Activated effector memory CD4-positive, alpha-beta T cell treated with Interleukin-2 at 50 U/mL for 16 hours (primary cell): ENCODE results near the gene EXOC3L2.
"Not testable (repeated sequence)": the region's sequence is repeated elsewhere in the genome, so short reads cannot be mapped to it uniquely, and the experiment has no call there.

Experiments
- DNase-seq: peaks from one replicate; pipeline ENCODE4 v3.0.0-alpha.2; 2020

The EXOC3L2 gene

DNA sequence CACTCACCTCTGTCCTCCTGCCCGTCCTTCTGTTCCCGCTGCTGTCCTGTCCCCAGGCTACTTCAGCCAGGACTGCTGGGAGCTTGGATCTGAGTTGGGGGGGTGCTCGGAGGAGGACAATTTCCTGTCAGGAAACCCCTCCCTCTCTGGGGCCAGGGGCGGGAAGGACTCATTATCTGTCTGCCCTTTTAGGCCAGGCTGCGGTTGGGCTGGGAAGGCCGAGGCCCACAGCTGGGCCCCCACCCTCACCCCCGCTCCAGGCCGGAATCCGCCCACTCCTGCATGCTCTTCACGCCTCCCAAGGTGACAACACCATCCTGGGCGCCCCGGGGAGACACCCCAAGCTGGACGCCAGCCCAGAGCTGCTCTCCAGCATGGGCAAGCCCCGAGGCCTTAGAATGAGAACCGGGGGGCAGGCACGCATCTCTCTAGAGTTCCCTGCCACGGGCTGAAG, at the start of gene EXOC3L2:
Gene EXOC3L2 (minus strand): TSS at position 74 of the 454 bp plus-strand sequence. CDS start 6,362 bp downstream, outside the sequence.
- DNase-seq, result no peak

DNA sequence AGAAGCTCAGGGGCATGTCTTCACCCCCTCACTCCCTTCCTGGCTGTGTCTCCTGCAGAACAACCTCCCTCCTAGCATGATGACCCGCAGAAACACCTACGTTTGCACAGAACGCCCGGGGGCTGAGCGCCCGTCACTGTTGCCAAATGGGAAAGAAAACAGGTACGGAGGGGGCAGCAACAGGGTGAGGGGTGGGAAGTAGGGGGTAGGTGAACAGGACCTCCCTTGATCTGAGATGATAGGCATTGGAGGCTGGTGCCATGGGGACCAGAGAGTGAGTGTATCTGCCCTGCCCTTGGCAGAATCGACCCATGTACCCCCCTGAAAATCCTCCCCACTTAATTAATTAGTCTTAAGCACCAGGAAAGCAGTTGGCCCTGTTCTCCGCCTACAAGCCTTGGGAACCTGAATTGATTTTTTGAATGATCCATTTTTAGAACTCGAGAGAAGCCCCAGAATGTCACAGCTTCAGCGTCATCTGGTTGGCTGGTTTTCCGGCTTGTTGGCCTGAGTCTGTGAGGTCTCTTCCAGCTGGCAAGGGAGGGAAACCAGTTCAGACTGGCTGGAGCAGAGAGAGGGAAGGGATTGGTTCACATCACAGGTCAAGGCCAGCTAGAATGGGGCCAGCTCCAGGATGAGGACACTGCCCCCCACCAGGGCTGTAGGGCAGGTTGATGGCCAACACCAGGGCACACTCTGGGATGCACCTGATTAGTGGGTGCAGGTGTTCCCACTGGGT, 49.3 kb upstream of the EXOC3L2 start:
- DNase-seq, result no peak

DNA sequence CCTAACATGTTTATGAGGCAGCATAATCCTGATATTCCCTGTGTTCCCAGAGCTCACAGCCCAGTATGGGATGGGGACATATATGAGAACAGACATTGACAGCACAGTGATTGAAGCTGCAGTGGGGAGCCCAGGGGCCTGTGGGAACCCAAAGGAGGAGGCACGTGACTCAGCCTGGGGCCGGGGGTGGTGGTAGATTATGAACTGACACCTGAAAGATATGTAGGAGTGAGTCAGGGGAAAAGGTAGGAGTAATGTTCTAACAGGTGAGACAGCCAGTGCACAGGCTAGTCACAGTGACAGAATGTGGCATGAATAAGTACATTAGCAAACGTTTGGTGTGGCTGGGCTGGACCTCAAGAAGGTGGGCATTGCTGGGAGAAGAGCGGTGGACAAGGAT, 48.5 kb upstream of the EXOC3L2 start:
- no peak for DNase-seq

DNA sequence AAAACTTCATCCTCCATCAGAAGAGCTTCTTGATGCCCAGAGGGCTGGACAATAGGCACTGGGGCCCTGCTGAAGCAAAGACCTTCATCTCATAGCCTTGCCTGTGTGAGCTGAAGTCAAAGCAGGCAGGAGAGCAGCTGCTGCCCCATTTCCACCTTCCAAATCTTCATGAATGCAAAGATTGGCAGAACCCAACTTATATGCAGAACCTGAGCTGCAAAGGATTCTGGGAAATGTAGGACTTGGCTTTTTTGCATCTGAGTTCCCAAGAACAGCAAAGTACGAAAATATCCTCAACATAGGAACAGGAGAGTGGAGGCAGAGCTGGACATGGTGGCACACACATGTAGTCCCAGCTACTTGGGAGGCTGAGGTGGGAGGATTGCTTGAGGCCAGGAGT, 46.6 kb upstream of the EXOC3L2 start:
- DNase-seq, result no peak

DNA sequence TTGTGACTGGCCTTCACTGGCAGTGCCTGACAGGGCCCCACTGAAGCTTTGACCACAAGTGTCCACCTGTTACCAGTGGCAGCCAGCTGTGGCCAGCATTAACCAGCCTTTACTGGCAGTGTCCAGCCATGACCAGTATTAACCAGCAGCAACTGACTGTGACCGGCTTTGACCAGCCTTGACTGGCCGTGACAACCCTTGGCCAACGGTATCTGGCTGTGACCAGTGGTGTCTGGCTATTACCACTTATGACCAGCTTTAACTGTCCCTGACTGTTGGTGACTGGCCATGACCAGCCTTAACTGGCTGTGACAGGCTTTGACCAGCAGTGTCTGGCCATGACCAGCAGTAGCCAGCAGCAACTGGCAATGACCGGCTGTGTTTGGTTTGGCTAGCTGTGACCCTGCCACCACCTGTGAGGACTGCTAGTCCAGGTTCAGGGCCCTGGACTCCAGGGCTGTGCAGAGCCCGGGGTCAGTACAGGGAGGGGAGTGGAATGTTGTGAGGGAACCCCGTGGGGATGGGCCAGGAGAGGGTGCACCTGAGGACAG, 45.2 kb upstream of the EXOC3L2 start:
- DNase-seq, result no peak

DNA sequence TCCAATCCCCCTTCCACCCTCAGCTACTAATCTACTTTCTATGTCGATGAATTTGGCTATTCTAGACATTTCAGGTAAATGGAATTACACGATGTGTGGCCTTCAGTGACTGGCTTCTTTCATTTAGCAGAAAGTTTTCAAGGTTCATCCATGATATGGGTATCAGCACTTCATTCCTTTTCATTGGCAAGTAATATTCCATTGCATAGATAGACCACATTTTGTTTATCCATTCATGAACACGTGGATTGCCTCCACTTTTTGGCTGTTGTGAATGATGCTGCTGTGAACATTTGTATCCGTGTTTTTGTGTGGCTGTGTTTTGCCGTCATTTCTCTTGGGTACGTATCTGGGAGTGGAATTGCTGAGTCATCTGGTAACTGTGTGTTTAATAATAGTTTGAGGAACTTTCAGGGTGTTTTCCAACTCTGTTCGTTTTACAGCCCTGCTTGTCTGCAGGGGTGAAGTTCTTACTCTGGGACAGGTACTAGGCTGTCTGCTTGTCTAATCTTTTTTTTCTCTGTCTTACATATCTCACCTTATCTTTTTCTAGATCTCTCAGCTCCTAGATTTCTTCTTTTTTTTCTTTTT, 38.3 kb upstream of the EXOC3L2 start:
- DNase-seq, result no peak

DNA sequence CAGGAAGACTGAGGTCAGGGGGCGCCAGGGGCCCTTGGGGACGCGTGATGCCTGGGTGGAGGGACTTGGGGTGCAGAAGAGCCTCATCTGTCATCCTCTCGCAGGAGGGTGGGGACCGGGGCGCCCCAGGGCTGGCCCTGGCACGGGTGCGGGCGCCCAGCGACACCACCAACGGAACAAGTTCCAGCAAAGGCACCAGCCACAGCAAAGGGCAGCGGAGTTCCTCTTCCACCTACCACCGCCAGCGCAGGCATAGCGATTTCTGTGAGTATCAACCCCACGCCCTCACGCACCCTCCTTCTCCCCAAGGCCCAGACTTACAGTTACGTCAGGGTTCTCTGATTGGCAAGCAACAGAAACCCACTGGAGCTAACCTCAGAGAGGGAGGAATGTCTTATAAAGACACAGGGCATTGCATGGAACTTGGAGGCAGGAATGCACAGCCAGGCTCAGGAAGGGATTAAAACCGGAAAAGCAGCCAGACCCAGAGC, 35.3 kb upstream of the EXOC3L2 start:
- DNase-seq, result no peak

DNA sequence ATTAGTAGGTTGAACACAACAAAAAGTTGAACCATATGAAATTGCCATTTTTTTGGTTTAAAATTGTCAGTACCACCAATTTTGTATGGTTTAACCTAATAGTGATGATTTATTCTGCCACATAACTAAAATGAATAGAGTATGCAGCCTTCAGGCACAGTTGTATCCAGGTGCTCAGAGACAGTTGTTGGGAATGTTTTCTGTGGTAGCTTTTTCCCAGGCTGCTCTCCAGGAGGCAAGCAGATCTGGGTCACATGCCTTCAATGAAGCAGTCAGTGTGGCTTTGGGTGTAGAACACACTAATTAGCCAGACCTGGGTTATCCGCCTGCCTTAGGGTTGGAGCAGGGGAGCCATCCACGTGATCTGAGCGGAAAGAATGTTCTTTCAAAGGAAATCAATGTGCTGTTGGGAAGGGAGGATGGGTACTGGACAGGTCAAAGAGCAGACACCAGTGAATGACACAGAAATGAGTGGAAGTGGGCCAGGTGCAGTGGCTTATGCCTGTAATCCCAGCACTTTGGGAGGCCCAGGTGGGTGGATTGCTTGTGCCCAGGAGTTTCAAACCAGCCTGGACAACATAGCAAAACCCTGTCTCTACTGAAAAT, 34.5 kb upstream of the EXOC3L2 start:
- DNase-seq, result no peak

DNA sequence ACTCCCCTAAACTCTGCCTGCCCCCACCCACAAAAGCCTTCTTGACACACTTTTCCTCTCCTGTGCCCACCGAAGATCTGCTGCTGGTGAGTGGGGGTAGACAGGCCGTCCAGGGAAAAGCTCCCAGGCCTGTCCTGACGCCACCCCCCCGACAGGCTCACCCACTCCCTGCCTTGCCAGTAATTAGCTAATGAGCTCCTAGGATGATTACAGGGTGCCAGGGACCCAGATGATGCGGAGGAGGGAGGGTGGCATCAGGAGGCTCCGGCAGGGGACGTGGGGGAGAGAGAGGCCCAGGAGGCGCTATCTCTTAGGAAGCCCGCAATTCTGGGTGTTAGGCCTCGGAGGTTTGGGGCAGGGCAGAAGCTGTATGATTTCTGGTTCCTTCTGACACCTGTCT, 32.9 kb upstream of the EXOC3L2 start:
- DNase-seq, result no peak

DNA sequence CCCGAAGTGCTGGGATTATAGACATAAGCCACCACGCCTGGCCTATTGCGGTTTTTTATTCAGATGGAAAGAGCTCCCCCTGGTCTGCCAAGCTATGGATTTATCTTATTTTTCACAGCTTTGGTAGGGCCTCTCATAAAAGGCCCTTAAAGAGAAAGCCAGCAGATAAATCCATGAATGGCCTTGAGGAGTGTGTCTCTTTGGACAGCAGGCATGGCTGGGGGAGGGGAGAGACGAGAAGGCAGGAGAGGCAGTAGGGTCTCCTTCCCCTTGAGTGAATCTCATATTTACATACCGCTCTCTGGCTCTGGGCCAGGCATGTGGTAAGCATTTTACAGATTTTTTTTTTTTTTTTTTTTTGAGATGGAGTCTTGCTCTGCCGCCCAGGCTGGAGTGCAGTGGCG, 31.1 kb upstream of the EXOC3L2 start:
- DNase-seq, result no peak

DNA sequence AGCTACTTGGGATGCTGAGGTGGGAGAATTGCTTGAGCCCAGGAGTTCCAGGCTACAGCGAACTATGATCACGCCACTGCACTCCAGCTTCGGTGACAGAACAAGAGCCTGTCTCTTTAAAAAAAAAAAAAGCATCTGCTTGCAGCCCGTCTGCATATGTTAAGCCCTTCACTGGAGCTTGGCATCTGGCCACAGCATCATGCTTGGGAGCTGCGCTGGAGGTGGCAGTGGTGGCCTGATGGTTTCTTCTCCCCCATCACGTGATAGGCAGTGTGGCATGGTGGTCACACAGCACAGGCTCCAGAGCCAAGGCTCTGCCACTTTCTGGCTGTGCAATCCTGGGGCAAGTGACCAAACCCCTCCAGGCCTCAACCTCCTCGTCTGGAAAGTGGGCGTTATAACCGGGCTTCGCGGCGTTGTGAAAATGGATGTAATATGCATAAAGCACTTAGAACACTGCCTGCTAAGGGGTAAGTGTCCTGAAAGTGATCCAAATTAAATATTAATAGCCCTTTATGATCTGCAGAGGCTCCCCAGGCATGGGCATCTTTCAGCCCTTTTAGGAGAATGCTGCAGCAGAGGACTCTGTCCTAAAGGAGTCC, 30.3 kb upstream of the EXOC3L2 start:
- no peak for DNase-seq

DNA sequence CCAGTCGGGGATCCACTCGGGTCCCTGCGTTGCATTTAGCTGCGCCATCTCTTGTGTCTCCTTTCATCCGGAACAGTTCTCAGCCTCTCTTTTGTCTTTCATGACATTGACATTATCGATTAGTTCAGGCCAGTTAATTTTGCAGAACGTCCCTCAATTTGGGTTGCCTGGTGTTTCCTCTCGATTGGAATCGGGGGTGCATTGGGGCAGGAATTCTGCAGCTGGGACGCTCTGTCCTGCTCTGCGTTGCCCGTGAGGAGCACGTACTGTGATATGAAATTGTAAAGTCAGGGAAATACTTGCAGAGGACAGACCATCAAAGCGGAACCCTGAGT, 28.3 kb upstream of the EXOC3L2 start:
- DNase-seq, result no peak

DNA sequence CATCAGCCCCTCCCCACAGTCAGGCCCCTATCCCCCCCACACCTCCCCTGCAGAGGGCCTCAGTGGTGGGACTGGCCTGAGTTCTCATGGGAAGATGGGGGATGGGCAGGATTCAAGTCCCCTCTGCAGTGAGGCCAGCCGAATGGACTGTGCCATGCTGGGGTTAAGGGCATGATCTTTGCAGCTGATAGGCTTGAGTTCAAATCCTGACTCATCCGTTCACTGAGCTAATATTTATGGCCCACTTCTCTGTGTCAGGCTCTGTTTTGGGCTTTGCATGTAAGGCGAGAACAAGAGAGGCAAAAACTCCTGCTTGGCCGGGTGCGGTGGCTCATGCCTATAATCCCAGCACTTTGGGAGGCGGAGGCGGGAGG, 26.5 kb upstream of the EXOC3L2 start:
- DNase-seq, result no peak

DNA sequence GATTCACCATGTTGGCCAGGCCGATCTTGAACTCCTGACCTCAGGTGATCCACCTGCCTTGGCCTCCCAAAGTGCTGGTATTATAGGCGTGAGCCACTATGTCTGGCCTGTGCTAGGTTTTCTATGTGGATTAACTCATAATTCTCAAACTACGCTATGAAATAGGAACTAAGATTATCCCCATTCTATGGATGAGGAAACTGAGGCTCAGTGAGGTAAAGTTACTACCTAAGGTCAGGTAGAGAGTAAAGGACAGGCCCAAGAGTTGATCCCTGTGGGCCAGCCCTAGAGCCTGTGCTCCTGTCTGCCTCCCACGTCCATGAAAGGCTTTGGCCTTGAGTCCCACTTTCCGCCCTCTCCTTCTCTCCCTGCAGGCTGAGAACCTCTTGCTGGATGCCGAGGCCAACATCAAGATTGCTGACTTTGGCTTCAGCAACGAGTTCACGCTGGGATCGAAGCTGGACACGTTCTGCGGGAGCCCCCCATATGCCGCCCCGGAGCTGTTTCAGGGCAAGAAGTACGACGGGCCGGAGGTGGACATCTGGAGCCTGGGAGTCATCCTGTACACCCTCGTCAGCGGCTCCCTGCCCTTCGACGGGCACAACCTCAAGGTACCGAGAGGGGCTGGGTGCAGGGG, 26.0 kb upstream of the EXOC3L2 start:
- no peak for DNase-seq

DNA sequence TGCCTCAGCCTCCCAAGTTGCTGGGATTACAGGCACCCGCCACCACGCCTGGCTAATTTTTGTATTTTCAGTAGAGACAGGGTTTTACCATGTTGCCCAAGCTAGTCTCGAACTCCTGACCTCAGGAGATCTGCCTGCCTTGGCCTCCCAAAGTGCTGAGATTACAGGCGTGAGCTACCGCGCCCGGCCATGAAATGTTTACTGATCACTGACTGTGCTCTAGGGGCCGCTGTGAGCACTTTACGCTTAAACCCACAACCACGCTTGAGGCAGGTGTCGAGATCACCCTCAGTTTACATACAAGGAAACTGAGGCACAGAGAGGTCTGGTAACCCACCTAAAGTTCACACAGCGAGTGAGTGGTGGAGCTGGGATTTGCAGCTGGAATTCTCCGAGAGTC, 24.7 kb upstream of the EXOC3L2 start:
- DNase-seq, result not testable (repeated sequence)

DNA sequence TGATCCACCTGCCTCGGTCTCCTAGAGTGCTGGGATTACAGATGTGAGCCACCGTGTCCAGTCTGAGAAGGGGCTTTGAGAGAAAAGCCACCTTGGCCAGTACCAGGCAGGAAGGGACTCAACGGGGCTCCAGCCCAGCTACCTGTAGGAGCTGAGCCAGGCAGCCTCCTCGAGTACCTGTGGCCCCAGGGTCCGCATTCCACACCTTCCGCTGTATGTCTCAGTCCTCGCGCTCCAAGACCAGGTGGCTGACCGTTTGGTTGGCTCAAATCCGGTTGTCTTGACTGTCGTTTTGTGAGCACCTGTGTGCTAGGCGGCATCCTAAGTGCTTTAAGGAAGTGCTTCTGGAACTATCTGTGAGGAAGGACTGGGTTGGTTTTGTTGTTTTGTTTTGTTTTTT, 22.1 kb upstream of the EXOC3L2 start:
- DNase-seq, result no peak

DNA sequence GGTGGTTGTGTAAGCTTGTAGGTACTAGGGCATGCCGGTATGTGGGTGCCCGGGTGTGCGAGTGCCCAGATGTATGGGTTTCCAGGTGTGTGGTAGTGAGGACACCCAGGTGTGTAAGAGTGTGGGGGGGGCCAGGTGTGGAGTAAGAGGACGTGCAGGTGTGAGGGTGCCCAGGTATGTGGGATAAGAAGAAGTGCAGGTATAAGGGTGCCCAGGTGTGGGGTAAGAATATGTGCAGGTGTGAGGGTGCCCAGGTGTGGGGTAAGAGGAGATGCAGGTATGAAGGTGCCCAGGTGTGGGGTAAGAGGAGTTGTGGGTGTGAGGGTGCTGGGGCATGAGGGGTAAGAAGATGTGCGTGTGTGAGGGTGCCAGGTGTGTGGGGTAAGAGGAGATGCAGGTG, 20.2 kb upstream of the EXOC3L2 start:
- no peak for DNase-seq

DNA sequence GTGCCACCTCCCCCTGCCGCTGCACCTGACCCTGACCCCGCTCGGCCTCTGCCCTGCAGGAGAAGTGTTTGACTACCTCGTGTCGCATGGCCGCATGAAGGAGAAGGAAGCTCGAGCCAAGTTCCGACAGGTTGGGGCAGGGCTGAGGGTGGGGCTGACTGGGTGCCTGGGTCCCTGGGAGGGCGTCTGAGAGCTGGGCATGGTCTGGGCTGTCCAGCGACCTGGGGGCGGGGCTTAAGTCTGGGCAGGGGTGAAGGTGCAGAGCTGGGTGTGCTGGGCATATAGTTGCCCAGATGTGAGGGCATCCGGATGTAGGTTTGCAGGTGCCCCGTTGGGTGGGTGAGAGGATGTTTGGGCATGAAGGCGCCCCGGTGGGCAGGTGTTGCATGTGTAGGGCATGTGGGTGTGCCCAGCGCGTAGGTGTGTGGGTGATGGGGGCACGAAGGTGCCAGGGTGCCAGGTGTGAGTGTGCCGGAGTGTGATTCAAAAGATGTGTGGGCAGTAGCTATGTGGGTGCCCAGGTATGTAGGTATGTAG, 19.6 kb upstream of the EXOC3L2 start:
- DNase-seq, result no peak

DNA sequence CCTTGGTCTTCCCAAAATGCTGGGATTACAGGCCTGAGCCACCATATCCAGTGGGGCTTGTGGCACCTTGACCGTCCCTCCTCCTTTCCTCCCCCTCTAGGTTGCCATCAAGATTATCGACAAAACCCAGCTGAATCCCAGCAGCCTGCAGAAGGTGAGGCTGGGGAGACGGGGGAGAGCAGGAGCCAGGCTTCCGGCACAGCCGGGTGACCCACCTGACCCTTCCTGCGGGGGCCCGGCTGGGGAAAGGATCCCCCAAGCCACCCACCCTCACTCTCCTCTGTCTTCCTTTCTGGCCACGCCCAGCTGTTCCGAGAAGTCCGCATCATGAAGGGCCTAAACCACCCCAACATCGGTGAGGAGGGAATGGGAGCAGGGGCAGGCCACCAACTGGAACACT, 17.8 kb upstream of the EXOC3L2 start:
- DNase-seq, result no peak

DNA sequence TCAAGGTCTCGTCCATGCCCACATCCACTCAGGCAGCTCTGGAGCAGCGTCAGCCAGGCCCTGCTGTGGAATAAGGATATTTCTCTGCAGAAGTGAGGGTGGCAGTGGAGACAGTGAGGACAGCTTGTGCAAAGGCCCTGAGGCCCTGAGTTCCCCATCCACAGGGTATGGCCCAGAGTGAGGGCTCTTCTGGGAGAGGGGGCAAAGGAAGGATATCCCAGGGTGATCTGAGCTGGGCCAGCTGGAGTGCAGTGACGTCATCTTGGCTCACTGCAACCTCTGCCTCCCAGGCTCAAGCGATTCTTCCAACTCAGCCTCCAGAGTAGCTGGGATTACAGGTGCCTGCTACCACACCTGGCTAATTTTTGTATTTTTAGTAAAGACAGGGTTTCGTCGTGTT, 17.4 kb upstream of the EXOC3L2 start:
- no peak for DNase-seq

DNA sequence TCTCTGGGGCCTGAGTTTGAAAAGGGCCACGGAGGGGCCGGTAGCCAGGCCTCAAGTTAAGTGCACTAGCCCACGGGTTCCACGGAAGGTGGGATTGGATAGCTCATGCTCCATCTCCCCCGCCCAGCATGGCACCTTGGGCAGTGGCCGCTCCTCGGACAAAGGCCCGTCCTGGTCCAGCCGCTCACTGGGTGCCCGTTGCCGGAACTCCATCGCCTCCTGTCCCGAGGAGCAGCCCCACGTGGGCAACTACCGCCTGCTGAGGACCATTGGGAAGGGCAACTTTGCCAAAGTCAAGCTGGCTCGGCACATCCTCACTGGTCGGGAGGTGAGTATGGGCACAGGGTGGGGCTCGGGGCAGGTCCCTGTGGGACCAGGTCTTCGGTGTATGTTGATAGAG, 13.7 kb upstream of the EXOC3L2 start:
- no peak for DNase-seq

DNA sequence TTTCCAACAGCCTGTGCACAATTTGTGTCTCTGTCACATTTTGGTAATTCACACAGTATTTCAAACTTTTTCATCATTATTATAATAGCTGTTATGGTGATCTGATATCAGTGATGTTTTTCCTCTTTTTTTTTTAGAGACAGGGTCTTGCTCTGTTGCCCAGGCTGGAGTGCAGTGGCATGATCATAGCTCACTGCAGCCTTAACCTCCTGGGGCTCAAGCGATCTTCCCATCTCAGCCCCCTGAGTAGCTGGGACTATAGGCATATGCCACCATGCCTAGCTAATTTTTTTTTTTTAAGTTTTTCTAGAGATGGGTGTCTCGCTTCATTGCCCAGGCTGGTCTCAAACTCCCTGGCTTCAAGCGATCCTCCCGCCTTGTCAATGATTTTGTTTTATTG, 11.6 kb upstream of the EXOC3L2 start:
- DNase-seq, result no peak

DNA sequence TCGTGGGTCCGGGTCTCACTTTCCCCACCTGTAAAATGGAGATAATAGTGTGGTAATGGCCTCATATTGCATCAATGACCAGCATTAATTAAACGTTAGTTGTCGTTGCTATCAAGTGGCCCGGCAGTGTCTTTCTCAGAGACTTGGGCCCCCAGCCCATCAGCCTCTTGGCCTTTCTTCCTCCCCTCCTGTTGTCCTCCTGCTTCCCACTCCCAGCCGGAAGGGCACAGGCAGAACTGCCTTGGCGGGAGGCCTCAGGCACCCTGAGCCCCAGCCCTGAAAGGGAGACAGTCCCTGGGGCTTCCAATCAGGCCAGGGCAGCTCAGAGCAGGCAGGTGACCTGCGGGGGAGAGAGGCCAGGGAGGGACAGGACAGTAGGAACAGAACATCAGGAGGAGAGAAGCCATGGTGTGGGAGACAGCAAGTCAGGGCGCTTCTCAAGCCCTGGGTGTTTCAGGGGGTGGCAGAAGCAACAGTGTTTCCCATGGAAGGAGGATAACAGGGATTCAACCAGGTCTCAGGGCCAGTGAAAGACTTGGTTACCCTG, 10.5 kb upstream of the EXOC3L2 start:
- DNase-seq, result no peak
